Keratinocyte (primary cell): ENCODE data around the gene MAGEA3. TPM values are rescaled to one million over a fixed set of nuclear protein-coding genes. Genes with fewer than 3 reads are reported as not detected.

Experiments
- DNase-seq: peaks from one replicate; pipeline ENCODE4 v3.0.0-alpha.2; 2011; ENCODE audit warnings: low read depth, missing footprints, low spot score
- FAIRE-seq: peaks from 2 replicates; lab custom pipeline; 2011; peaks lifted over from hg19 to GRCh38; lab: Jason Lieb, UNC
- H2AFZ ChIP-seq: 2 replicates; pipeline ENCODE4 v1.6.0; 2012; ENCODE audit warnings: low read length, control low read depth, inconsistent platforms; ENCODE audit not compliant: control insufficient read depth
- H3K27ac ChIP-seq: 2 replicates; pipeline ENCODE4 v1.5.1; 2011; ENCODE audit warnings: low read length; ENCODE audit not compliant: control insufficient read depth, insufficient read depth
- H3K27me3 ChIP-seq: 3 replicates; pipeline ENCODE4 v1.6.0; 2011; ENCODE audit warnings: low read length; ENCODE audit not compliant: control insufficient read depth, insufficient read depth; ENCODE audit errors: extremely low read depth
- H3K36me3 ChIP-seq, 2 experiments: 2 replicates in 1 of 2; 3 replicates in 1 of 2; pipeline ENCODE4 v1.5.1; 2011; ENCODE audit warnings: low read length in 2 of 2, mild to moderate bottlenecking in 1 of 2; ENCODE audit not compliant: control insufficient read depth in 2 of 2, insufficient read depth in 2 of 2; ENCODE audit errors: extremely low read depth in 1 of 2
- H3K4me1 ChIP-seq: 3 replicates; pipeline ENCODE4 v1.5.1; 2011; ENCODE audit warnings: low read length; ENCODE audit not compliant: control insufficient read depth, insufficient read depth; ENCODE audit errors: extremely low read depth
- H3K4me2 ChIP-seq: 3 replicates; pipeline ENCODE4 v1.6.0; 2011; ENCODE audit warnings: low read depth, low read length; ENCODE audit not compliant: control insufficient read depth, insufficient read depth; ENCODE audit errors: extremely low read depth
- H3K4me3 ChIP-seq, 3 experiments: fragments of 200-600 bp in 1 of 3; sonication (generic) in 1 of 3; 2 replicates in 2 of 3; 3 replicates in 1 of 3; pipeline ENCODE4 v1.5.1; 2011 to 2016; ENCODE audit warnings: low read length in 3 of 3, mild to moderate bottlenecking in 3 of 3, control low read depth in 2 of 3, inconsistent platforms in 1 of 3, low read depth in 1 of 3, mixed read lengths in 1 of 3, mixed run types in 1 of 3, moderate library complexity in 1 of 3; ENCODE audit not compliant: control insufficient read depth in 2 of 3, insufficient read depth in 2 of 3; ENCODE audit errors: extremely low read depth in 1 of 3
- H3K79me2 ChIP-seq: 2 replicates; pipeline ENCODE4 v1.6.0; 2012; ENCODE audit warnings: low read length; ENCODE audit not compliant: control insufficient read depth, insufficient read depth
- H3K9ac ChIP-seq: 3 replicates; pipeline ENCODE4 v1.6.0; 2011; ENCODE audit warnings: low read length; ENCODE audit not compliant: control insufficient read depth, insufficient read depth; ENCODE audit errors: extremely low read depth
- H3K9me1 ChIP-seq: 3 replicates; pipeline ENCODE4 v1.6.0; 2011; ENCODE audit warnings: low read length; ENCODE audit not compliant: control insufficient read depth, insufficient read depth; ENCODE audit errors: extremely low read depth
- H3K9me3 ChIP-seq: 2 replicates; pipeline ENCODE4 v1.5.1; 2012; ENCODE audit warnings: low read depth, low read length; ENCODE audit not compliant: control insufficient read depth
- H4K20me1 ChIP-seq: 3 replicates; pipeline ENCODE4 v1.6.0; 2011; ENCODE audit warnings: low read length; ENCODE audit not compliant: control insufficient read depth, insufficient read depth; ENCODE audit errors: extremely low read depth
- CTCF ChIP-seq, 3 experiments: IDR thresholded peaks in 1 of 3; conservative IDR thresholded peaks in 1 of 3; optimal IDR thresholded peaks in 1 of 3; 2 replicates in 2 of 3; 3 replicates in 1 of 3; pipeline versions ENCODE3 to v1.5.1; 2011; ENCODE audit warnings: low read length in 3 of 3, mild to moderate bottlenecking in 3 of 3, moderate library complexity in 2 of 3, control low read depth in 1 of 3, inconsistent platforms in 1 of 3; ENCODE audit not compliant: insufficient read depth in 2 of 3; ENCODE audit errors: extremely low read depth in 1 of 3
- EZH2 ChIP-seq: IDR thresholded peaks from one replicate; pipeline ENCODE4 v1.6.1; 2012; ENCODE audit warnings: inconsistent platforms, mild to moderate bottlenecking, low read length, moderate library complexity
- dilution Hi-C: fragments of 300-500 bp; cut with MboI; formaldehyde crosslinking; loops from one replicate; pipeline ENCODE4 v1.7.0; 2020; ENCODE audit warnings: low sequenced_read_pairs; ENCODE audit not compliant: extremely low pct_ligation_motif_present
- polyA plus RNA-seq, 5 experiments: library from polyadenylated mRNA; depleted of rRNA in 3 of 5; stranded (reverse) in 3 of 5; stranded (forward) in 1 of 5; unstranded in 1 of 5; fragments of >200 nt; gene quantifications; 1 replicate in 1 of 5; 2 replicates in 3 of 5; 3 replicates in 1 of 5; pipeline versions ENCODE4 v1.2.1 to v1.2.3, GENCODE V29; 2011 to 2012; ENCODE audit warnings: missing spikeins in 2 of 5, low read depth in 1 of 5, low replicate concordance in 1 of 5

The MAGEA3 gene
- polyA plus RNA-seq, 1 donor (not counting 4 experiments of a cell fraction or from before 2014, with no cell fraction given) = not detected

- Histone ChIP-seq H2AFZ (no peak overlapping the region), H3K27me3 (no peaks in the 10 kb centered on the region), H3K9ac (no peak overlapping the region), H3K9me1 (no peaks in the 10 kb centered on the region), H4K20me1 (no peaks in the 10 kb centered on the region), H3K27ac (no peak overlapping the region), H3K4me1 (no peaks in the 10 kb centered on the region), H3K9me3 (no peaks in the 10 kb centered on the region), H3K36me3 (no peaks in the 10 kb centered on the region), H3K79me2 (no peaks in the 10 kb centered on the region), H3K4me3 (no peak overlapping the region), H3K4me2 (no peak overlapping the region)
- dilution Hi-C loops = no loop called here
- TF ChIP-seq CTCF (optimal IDR thresholded peaks at IDR 0.05 in 1 of 3, IDR thresholded peaks at IDR 0.05 in 1 of 3, conservative IDR thresholded peaks at IDR 0.05 in 1 of 3; ENCODE audit: extremely low read depth in 1 of 3, insufficient read depth in 2 of 3, low read length in 3 of 3) = no peak
- TF ChIP-seq EZH2 = no peak
- no peak for FAIRE-seq
- no peak for DNase-seq
Measured at GRCh38 chrX:152652467-152652866, 46.1 kb upstream of the MAGEA3 start.

DNA sequence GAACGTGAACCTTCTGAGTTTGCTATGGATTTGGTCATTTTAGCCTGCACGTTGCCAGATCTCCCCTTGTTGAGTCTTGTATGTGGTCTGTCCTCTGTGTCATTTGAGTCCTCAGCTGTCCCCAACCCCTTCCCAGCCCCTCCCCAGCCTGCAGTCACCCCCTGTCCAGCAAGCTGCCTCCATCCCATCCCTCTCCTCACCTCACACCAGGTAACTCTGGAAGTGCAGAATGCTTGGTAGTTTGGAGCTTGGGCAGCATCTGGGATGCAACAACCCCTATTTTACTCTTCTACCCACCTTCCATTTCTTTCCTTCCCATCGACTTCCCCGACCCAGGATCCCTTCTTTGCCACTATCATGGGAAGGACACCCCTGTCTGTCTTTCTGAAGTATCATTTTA, 42.5 kb upstream of the MAGEA3 start:
- no peaks in the 10 kb centered on the region for H3K4me1 ChIP-seq
- no peak overlapping the region for H3K4me3 ChIP-seq
- no peak overlapping the region for H3K9ac ChIP-seq
- DNase-seq (no peak), FAIRE-seq (no peak)
- no peaks in the 10 kb centered on the region for H3K79me2 ChIP-seq
- H2AFZ ChIP-seq = no peak overlapping the region
- TF ChIP-seq CTCF (optimal IDR thresholded peaks at IDR 0.05 in 1 of 3, IDR thresholded peaks at IDR 0.05 in 1 of 3, conservative IDR thresholded peaks at IDR 0.05 in 1 of 3; ENCODE audit: extremely low read depth in 1 of 3, insufficient read depth in 2 of 3, low read length in 3 of 3) (no peak), EZH2 (no peak)
- no peaks in the 10 kb centered on the region for H4K20me1 ChIP-seq
- dilution Hi-C loops = no loop called here
- no peaks in the 10 kb centered on the region for H3K27me3 ChIP-seq
- H3K4me2 ChIP-seq = no peak overlapping the region
- H3K36me3 ChIP-seq = no peaks in the 10 kb centered on the region
- H3K27ac ChIP-seq = no peak overlapping the region
- H3K9me1 ChIP-seq = no peaks in the 10 kb centered on the region
- no peaks in the 10 kb centered on the region for H3K9me3 ChIP-seq
